Natural killer cell (primary cell): ENCODE data around the gene ZNF557. TPM values are rescaled to one million over a fixed set of nuclear protein-coding genes. Genes with fewer than 3 reads are reported as not detected.

Experiments used
- ATAC-seq, 3 donors: fragments of 150-1000 bp in 2 of 3; fragments of 200-7000 bp in 1 of 3; cut with Tn5 transposase; 1 replicate in 1 of 3; 2 replicates in 2 of 3; pipeline ENCODE4 v1.10.0; 2021; ENCODE audit warnings: mild to moderate bottlenecking in 2 of 3, moderate library complexity in 2 of 3
- DNase-seq, 2 donors: peaks; one replicate each; pipeline versions ENCODE4 v3.0.0 to v3.0.0-alpha.2; 2013 to 2021; ENCODE audit warnings: mixed read lengths in 1 of 2
- H3K27ac ChIP-seq: one replicate; pipeline ENCODE4 v1.5.1; 2013; ENCODE audit warnings: mild to moderate bottlenecking, low read length
- H3K27me3 ChIP-seq: one replicate; pipeline ENCODE4 v1.6.1; 2013; ENCODE audit warnings: low read length; ENCODE audit not compliant: control insufficient read depth, insufficient read depth
- H3K36me3 ChIP-seq: one replicate; pipeline ENCODE4 v1.6.1; 2013; ENCODE audit warnings: low read length; ENCODE audit not compliant: control insufficient read depth, insufficient read depth
- H3K4me1 ChIP-seq: one replicate; pipeline ENCODE4 v1.6.1; 2013; ENCODE audit warnings: low read length; ENCODE audit not compliant: control insufficient read depth, insufficient read depth
- H3K4me3 ChIP-seq: one replicate; pipeline ENCODE4 v1.5.1; 2013; ENCODE audit warnings: low read length
- H3K9me3 ChIP-seq: one replicate; pipeline ENCODE4 v1.6.1; 2013; ENCODE audit warnings: low read length; ENCODE audit not compliant: control insufficient read depth, insufficient read depth
- H3K27ac Mint-ChIP-seq, 2 donors: one replicate each; pipeline ENCODE4 v1.8.0; 2022; ENCODE audit warnings: mild to moderate bottlenecking in 2 of 2, mixed read lengths in 2 of 2, moderate library complexity in 1 of 2
- H3K27me3 Mint-ChIP-seq, 2 donors: one replicate each; pipeline ENCODE4 v1.8.0; 2022; ENCODE audit warnings: low read depth in 2 of 2, mixed read lengths in 2 of 2
- H3K36me3 Mint-ChIP-seq: one replicate; pipeline ENCODE4 v1.8.0; 2022; ENCODE audit warnings: mixed read lengths
- H3K4me1 Mint-ChIP-seq, 2 donors: one replicate each; pipeline ENCODE4 v1.8.0; 2022; ENCODE audit warnings: mixed read lengths in 2 of 2
- H3K4me3 Mint-ChIP-seq: one replicate; pipeline ENCODE4 v1.8.0; 2022; ENCODE audit warnings: mild to moderate bottlenecking, moderate library complexity, mixed read lengths
- H3K9me3 Mint-ChIP-seq, 2 donors: one replicate each; pipeline ENCODE4 v1.8.0; 2022; ENCODE audit warnings: mixed read lengths in 2 of 2
- WGBS: methylation state at CpG from one replicate; pipeline ENCODE4 v1.1.7; 2013; ENCODE audit warnings: missing lambda C conversion rate; ENCODE audit not compliant: insufficient coverage; 5-methylcytosine and 5-hydroxymethylcytosine counted together
- intact Hi-C: fragments of 100-400 bp; cut with micrococcal nuclease; formaldehyde crosslinking; loops from one replicate; pipeline ENCODE4 v1.14.2; 2022
- total RNA-seq, 4 donors: library from RNA; stranded (reverse); fragments of 120-200 nt in 1 of 4; gene quantifications; one replicate each; pipeline versions ENCODE4 v1.2.3 to v1.2.4, GENCODE V29; 2013 to 2022
- TF ChIP-seq, protein P1 (sequence below): fragments of 200-600 bp; IDR thresholded peaks from one replicate; pipeline ENCODE4 v1.8.0; 2022; ENCODE audit warnings: antibody characterized with exemption

The ZNF557 gene
- total RNA-seq, 3 donors from 2014 or later (not counting 1 experiment from before 2014, with no cell fraction given) = 10.7 to 14.5 (median 10.9) TPM

DNA sequence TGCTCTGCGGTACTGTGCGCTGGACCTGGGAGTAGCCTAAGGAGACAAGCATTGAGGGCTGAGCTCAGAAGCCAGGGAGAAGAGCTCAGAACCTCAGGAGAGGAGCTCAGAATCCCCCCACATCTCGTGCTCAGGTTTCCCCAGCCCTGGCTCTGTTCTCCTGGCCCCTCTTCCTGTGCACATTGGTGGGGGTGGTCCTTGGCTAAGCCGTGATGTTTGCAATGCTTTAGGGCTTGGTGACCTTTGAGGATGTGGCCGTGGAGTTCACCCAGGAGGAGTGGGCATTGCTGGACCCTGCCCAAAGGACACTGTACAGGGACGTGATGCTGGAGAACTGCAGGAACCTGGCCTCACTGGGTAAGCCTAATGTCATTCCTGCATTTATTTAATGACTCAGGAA, 6.6 kb downstream of the ZNF557 start:
- Mint-ChIP-seq H3K9me3 (peaks cover 7 to 15% of the 10 kb centered on the region in 2 donors), H3K27ac (no peak overlapping the region), H3K4me1 (peaks cover 0 to 6% of the 10 kb centered on the region in 2 donors), H3K36me3 (peaks cover 49% of the 10 kb centered on the region), H3K4me3 (no peak overlapping the region), H3K27me3 (no peaks in the 10 kb centered on the region)
- Histone ChIP-seq H3K36me3 (peaks cover 82% of the 10 kb centered on the region), H3K27me3 (no peaks in the 10 kb centered on the region), H3K9me3 (peaks cover 32% of the 10 kb centered on the region), H3K4me3 (no peak overlapping the region), H3K4me1 (no peaks in the 10 kb centered on the region), H3K27ac (no peak overlapping the region)
- intact Hi-C loops = no loop called here
- 99% methylated on average over 6 of the region's 6 CpGs for WGBS
- DNase-seq = no peak
- TF ChIP-seq, protein P1, sequence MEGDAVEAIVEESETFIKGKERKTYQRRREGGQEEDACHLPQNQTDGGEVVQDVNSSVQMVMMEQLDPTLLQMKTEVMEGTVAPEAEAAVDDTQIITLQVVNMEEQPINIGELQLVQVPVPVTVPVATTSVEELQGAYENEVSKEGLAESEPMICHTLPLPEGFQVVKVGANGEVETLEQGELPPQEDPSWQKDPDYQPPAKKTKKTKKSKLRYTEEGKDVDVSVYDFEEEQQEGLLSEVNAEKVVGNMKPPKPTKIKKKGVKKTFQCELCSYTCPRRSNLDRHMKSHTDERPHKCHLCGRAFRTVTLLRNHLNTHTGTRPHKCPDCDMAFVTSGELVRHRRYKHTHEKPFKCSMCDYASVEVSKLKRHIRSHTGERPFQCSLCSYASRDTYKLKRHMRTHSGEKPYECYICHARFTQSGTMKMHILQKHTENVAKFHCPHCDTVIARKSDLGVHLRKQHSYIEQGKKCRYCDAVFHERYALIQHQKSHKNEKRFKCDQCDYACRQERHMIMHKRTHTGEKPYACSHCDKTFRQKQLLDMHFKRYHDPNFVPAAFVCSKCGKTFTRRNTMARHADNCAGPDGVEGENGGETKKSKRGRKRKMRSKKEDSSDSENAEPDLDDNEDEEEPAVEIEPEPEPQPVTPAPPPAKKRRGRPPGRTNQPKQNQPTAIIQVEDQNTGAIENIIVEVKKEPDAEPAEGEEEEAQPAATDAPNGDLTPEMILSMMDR = no peak
- no peak for ATAC-seq

DNA sequence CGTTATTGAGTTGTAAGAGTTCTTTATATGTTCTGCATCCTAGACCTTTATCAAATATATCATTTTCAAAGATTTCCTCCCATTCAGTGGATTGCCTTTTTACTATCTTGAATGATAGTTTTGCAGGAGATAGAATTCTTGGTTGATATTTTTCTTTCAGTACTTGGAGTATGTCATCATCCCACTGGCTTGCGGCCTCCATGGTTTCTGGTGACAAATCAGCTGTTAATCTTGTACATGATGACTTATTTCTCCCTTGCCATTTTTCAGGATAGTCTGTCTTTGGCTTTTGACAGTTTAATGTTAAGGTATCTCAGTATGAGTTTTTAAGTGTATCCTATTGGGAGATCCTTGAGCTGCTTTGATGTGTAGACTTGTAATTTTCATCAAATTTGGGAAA, 8.5 kb downstream of the ZNF557 start:
- no peak overlapping the region for H3K4me3 ChIP-seq

DNA sequence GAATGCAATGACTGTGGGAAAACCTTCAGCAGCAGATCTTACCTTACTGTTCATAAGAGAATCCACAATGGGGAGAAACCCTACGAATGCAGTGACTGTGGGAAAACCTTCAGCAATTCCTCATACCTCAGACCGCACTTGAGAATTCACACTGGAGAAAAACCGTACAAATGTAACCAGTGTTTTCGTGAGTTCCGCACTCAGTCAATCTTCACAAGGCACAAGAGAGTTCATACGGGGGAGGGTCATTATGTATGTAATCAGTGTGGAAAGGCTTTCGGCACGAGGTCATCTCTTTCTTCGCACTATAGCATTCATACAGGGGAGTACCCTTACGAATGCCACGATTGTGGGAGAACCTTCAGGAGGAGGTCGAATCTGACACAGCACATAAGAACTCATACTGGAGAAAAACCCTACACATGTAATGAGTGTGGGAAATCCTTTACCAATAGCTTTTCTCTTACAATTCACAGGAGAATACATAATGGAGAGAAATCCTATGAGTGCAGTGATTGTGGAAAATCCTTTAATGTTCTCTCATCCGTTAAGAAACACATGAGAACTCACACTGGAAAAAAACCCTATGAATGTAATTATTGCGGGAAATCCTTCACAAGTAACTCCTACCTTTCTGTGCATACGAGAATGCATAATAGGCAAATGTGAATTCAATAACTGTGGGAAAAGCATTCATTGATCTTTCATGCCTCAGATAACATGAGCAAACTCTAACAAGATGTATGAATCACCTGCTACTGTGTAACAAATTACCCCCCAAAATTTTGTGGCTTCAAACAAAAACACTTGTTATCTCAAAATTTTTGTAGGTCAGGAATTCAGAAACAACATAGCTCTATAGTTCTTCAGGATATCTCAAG, 13.8 kb downstream of the ZNF557 start:
- ATAC-seq (no peak), DNase-seq (no peak)
- peaks cover 60% of the 10 kb centered on the region for H3K36me3 Mint-ChIP-seq
- Histone ChIP-seq H3K27me3 (no peaks in the 10 kb centered on the region), H3K4me1 (no peaks in the 10 kb centered on the region), H3K4me3 (no peak overlapping the region), H3K9me3 (peaks cover 84% of the 10 kb centered on the region), H3K36me3 (peaks cover 58% of the 10 kb centered on the region), H3K27ac (no peak overlapping the region)
- no peak overlapping the region for H3K4me3 Mint-ChIP-seq
- no peaks in the 10 kb centered on the region for H3K27me3 Mint-ChIP-seq
- no peak overlapping the region for H3K27ac Mint-ChIP-seq
- no peaks in the 10 kb centered on the region for H3K4me1 Mint-ChIP-seq
- intact Hi-C loops = no loop called here
- TF ChIP-seq, protein P1 = no peak
- WGBS = 98% methylated on average over 12 of the region's 15 CpGs
- H3K9me3 Mint-ChIP-seq = peaks cover 13 to 16% of the 10 kb centered on the region in 2 donors

More for the DNA sequence above, 8.5 kb downstream of the ZNF557 start:
- ATAC-seq (no peak), DNase-seq (no peak)
- H3K27ac Mint-ChIP-seq = no peak overlapping the region
- intact Hi-C loops = no loop called here
- no peaks in the 10 kb centered on the region for H3K27me3 ChIP-seq
- TF ChIP-seq, protein P1 = no peak
- H3K36me3 ChIP-seq = peaks cover 90% of the 10 kb centered on the region
- WGBS = 100% methylated on average over 1 of the region's 2 CpGs
- peaks cover 48% of the 10 kb centered on the region for H3K9me3 ChIP-seq
- H3K4me1 Mint-ChIP-seq = peaks cover 0 to 6% of the 10 kb centered on the region in 2 donors
- H3K4me1 ChIP-seq = no peaks in the 10 kb centered on the region
- H3K27me3 Mint-ChIP-seq = no peaks in the 10 kb centered on the region
- H3K9me3 Mint-ChIP-seq = peaks cover 10 to 15% of the 10 kb centered on the region in 2 donors
- H3K36me3 Mint-ChIP-seq = peaks cover 63% of the 10 kb centered on the region
- H3K4me3 Mint-ChIP-seq = no peak overlapping the region
- no peak overlapping the region for H3K27ac ChIP-seq
